NCI-H2227 (cell line): ENCODE measurements around the gene ZBTB47.

Experiments used
- DNase-seq: peaks from one replicate; lab custom pipeline; 2025; ENCODE audit not compliant: unreplicated experiment; lab: John Stamatoyannopoulos, UW

The ZBTB47 gene

DNA sequence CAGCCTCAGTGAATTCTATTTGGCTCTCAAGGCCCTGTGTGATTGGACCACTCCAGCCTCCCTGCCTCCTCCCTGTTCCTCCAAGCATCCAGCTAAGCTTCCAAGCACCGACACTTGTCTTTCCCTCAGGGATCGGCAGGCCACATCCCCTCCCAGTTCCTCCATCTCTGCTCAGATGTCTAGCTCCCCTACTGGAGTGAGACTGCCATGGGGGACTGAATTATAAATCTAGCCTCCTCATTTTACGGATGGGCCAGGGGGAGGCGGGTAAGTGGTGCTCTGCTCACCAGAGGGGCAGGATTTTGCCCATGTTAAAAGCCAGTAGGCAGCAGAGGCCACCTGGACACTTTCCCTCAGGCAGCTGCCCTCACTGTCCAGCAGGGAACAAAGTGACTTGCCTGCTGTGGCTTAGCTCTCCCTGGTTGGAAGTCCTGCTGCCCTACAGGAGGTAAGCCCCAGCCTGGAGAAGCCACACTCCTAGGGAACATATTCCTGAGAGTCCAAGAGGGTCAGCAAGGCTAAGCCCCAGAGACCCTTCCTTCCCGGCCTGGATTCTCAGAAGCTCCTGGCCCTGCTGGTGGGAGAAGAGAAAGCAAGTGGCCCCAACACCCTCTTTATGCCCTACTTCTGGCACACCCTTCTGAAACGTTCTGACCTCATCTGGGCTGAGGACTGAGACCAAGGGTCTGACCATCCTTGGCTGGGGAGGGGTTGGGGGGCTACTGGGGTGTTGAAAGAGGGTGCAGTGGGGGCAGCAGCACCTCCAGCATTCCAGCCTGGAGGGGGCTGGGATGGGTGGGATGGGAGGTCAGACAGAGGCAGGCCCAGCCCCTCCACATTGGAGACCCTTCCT, 58.2 kb downstream of the ZBTB47 start:
- DNase-seq, result no peak

DNA sequence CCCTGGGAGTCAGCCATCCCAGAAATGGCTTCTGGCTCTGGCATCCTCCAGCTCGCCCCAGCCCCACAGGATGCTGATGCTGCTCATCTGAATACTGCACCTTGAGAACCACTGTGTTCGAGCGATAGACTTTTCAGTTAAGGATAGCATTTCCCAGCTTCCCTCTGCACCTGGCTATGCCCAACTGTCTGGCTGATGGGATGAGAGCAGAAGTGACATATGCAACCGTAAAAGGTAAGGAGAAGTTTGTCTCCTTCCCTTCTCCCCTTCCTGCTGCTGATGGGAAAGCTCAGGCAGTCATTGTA, 58.8 kb downstream of the ZBTB47 start:
- DNase-seq, result no peak

DNA sequence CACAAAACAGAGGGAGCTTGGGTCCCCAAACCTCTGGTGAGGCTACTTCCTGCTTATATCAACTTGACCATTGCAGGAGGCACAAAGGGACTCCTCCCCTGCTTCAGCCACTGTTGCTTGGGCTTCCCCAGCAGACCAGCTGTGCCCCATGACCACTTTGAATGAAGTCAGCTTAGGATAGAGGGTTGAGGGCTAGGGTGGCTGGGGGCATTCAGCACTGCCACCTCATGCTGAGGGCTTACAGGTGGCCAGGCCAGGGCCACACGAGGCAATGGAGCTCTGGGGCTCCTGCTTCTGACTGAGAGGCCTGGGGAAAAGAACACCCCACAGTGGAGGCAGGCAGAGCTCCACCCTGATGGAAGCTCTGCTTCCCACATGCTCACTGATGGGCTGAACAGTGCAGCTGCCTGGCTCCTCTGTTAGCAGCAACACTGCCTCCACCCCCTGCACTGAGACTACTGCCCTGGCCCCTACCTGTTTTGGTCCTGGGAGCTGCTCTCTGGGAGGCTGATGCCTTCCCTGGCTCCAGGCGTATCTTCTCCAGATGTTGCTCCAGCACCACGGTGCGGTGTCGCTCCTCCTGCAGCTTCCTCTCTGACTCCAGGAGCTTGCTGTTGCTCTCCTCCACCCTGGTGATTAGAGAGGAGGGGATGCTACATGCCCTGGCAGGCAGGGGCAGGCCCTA, 59.3 kb downstream of the ZBTB47 start:
- DNase-seq, result no peak

GRCh38 chr3:42713747-42714146, 60.2 kb downstream of the ZBTB47 start:
- DNase-seq, result no peak

GRCh38 chr3:42714171-42714852, 60.8 kb downstream of the ZBTB47 start:
- DNase-seq, result no peak
